CD4-positive, alpha-beta T cell treated with Interleukin-15 for 1 hour (primary cell): ENCODE measurements around the gene EEF1AKMT4.
"Not testable (repeated sequence)": the region's sequence is repeated elsewhere in the genome, so short reads cannot be mapped to it uniquely, and the experiment has no call there.

Experiments used
- DNase-seq: peaks from one replicate; pipeline ENCODE4 v3.0.0-alpha.2; 2020

EEF1AKMT4 gene

DNA sequence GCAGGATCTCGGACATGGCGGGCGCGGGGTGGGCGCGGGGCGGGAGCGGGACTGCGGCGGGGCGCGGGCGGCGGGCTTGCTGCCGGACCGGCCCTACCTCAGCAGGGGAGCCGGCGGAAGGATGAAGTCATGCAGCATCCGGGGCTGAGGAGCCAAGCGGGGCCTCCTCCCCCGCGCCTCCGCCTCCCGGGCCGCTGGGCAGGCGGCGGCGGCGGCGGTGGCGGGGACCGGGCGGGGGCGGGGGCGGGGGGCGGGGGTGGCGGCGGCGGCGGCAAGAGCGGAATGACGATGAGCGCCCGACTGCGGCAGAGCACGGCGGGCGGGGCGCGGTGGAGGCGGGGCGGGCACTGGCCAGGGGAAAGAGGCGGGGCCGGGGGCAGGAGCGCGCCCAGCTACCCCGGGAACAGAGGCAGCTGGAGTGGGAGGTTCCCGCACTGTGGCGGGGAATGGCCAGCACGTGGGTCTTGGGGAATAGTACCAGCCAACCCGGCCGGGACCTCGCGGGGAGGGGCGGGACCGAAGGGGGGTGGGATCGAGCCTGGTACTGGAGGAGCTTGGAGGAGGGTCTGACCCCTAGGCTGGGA is 11.9 kb downstream of the EEF1AKMT4 start, which contains the start of gene CAMK2N2:
TSS of gene CAMK2N2 (minus strand) at position 284 of the 584 bp plus-strand sequence. CDS start at position 16, 268 bp downstream.
- peak; percentile 49 for DNase-seq

- peak; percentile 32 for DNase-seq
These were observed 12.6 kb downstream of the EEF1AKMT4 start for GRCh38 chr3:184261854-184262763.

- no peak for DNase-seq
These were observed 13.3 kb downstream of the EEF1AKMT4 start for GRCh38 chr3:184262764-184263179.

- DNase-seq, result not testable (repeated sequence)
These were observed 17.8 kb downstream of the EEF1AKMT4 start for GRCh38 chr3:184267249-184267648.

- DNase-seq, result no peak
These were observed 22.8 kb downstream of the EEF1AKMT4 start for GRCh38 chr3:184272269-184272668.

DNA sequence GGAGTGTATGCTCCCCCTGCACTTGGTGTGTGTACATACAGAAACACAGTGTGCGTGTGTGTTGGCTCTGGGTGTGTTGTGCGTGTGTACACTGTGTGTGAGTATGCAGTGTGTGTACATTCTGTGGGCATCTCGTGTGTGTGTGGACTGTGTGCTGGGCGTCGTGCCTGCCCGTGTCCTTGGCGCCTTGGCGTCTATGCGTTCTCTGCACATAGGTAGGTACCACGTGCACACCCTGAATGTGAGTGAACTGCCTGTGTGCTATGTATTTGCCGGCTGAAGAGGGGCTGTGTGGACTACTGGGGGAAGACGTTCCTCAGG is 25.9 kb downstream of the EEF1AKMT4 start:
- DNase-seq, result no peak

DNA sequence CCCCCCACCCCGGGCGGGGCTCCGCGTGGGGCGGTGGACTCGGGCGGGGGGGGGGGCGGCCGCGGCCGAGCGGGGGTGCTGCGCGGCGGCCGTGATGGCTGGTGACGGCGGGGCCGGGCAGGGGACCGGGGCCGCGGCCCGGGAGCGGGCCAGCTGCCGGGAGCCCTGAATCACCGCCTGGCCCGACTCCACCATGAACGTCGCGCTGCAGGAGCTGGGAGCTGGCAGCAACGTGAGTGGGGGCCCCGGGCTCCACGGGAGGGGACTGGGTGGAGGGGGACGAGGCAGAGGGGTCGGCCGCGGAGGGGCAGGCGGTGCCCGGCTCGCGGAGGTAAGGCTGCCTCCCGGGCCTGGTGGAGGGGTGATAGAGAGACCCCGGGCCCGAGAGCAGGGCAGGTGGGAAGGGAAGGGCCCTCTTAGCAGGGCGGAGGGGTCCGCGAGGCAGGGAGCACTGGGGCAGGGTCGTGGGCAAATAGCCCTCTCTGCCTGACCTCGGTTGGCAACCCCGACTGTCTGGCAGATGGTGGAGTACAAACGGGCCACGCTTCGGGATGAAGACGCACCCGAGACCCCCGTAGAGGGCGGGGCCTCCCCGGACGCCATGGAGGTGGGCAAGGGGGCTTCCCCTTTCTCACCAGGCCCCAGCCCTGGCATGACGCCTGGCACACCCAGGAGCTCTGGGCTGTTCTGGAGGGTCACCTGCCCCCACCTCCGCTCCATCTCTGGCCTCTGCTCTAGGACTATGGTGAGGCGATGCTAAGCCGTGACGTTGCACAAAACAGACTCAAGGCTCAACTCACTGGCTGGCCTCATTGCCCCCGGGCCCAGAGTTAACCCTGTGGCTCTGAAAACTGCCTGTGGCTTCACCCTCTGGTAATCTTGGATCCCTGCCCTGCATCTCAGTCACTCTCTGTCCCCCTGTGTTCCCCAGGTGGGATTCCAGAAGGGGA is 26.8 kb downstream of the EEF1AKMT4 start, which contains the start of gene ECE2:
TSS of gene ECE2 (plus strand) at position 62 of the 950 bp plus-strand sequence. CDS start at position 194, 132 bp downstream.
- no peak for DNase-seq

DNA sequence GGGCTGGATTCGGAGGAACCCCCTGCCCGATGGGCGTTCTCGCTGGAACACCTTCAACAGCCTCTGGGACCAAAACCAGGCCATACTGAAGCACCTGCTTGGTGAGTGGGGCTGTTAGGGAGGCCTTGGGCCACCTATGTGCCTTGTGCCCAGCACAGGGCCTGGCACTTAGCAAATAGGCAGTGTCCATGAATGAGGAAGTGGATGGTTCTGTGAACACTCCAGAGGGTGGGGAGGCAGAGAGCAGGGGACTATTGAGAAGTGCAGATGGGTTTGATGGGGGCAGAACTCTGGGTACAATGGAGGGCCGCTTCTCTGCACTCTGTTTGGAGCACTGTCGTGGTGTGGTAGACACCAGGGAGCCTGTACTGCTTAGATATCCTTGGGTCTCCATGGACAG is 27.9 kb downstream of the EEF1AKMT4 start:
- no peak for DNase-seq

- no peak for DNase-seq
These were observed 33.5 kb downstream of the EEF1AKMT4 start for GRCh38 chr3:184282941-184283340.

- no peak for DNase-seq
These were observed 34.2 kb downstream of the EEF1AKMT4 start for GRCh38 chr3:184283681-184284080.

GRCh38 chr3:184284696-184285095 is 35.2 kb downstream of the EEF1AKMT4 start:
- DNase-seq, result no peak

DNA sequence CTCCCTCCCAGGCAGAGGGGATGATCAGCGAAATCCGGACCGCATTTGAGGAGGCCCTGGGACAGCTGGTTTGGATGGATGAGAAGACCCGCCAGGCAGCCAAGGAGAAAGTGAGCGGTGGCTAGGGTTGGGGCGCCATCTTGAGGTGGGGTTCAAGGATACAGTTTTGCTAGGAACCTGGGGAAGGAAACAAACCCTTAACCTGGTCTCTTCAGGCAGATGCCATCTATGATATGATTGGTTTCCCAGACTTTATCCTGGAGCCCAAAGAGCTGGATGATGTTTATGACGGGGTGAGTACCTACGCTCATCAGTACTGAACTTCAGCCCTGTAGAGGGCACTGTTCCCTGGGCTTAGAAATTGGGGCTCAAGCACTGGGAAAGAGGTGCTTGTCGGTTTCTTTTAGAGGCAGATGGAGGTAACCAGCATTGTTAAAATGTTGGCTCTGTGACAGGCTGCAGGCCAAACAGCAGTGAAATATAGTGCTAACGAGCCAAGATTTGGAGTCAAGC is 40.0 kb downstream of the EEF1AKMT4 start:
- peak; percentile 34 for DNase-seq

- DNase-seq, result no peak
These were observed 40.9 kb downstream of the EEF1AKMT4 start for GRCh38 chr3:184290331-184290730.

GRCh38 chr3:184291044-184291737 is 41.7 kb downstream of the EEF1AKMT4 start:
- no peak for DNase-seq

- no peak for DNase-seq
These were observed 42.4 kb downstream of the EEF1AKMT4 start for GRCh38 chr3:184291738-184292445.

DNA sequence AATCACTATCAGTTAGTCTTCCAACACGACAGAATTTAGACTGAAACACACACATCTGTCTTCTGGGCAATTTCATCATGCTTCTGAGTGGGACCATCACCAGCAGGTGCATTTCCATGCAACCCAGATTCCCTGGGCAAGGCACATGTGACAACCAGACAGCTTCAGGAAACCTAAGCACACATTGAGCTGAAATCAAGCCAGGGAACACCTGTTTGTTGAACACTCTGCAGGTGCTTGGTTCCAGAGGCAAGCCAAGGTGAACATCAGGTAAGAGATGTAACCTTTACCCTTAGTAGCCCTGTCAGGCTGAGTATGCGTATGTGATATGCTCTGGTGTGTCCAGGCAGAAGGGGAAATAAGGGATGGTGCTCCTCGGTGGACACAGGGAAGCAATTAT is 46.3 kb downstream of the EEF1AKMT4 start:
- no peak for DNase-seq

- DNase-seq, result no peak
These were observed 47.1 kb downstream of the EEF1AKMT4 start for GRCh38 chr3:184296616-184297015.

GRCh38 chr3:184298759-184299487 is 49.5 kb downstream of the EEF1AKMT4 start, which contains the start of gene PSMD2:
Gene PSMD2, plus strand, starts transcription at chr3:184299241. Its CDS starts 26 bp downstream, at chr3:184299267.
- DNase-seq, result peak; percentile 97

DNA sequence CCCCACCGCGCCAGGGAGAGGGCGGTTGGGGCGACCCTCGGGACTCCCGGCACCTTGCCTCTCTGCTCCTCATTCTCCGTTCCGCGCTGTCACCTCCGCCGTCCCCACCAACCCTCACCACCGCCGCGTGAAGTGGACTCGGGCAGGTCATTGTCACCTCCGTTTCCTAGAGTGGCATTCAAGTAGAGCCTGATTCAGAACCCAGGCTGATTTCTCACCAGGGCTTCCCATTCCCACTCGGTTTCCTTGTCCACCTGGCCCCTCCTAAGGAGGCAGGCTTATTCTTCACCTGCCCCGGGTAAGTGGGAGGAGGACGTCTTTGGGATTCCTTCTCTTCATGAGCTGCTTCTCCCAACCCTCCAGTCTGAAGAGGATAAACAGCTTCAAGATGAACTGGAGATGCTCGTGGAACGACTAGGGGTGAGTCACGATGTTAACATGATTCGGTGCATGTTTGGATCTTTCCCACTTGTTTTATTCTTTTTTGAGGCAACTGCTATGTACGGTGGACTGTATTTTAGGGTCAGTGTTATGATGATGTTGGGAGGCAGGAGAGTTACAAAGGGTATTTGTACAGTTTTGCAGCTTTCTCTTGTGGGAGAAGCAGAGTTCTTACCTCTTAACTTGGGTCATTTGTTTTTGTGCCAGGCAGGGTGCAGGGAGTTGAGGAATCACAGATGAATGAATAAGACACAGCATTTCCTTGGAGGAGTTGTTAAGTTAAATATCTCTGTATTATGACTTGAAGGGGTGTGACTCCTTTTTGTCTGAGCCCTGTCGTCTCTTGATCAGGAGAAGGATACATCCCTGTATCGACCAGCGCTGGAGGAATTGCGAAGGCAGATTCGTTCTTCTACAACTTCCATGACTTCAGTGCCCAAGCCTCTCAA is 50.3 kb downstream of the EEF1AKMT4 start:
- no peak for DNase-seq

DNA sequence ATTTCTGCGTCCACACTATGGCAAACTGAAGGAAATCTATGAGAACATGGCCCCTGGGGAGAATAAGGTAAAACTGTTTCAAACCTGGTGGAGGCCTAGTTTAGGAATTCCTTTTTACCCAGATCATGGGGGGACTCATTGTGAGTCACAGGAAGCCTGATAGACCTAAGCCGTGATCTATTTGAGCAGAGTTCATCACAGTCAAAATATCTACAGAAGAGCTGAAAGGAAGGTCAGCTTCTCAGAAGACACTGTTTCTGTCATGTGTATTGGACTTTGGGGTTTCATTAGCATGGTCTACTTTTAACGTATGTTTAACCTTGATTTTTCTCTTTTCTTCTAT is 50.9 kb downstream of the EEF1AKMT4 start:
- no peak for DNase-seq
